Nucleus accumbens (tissue), 56 donors: Measurements from ENCODE around the gene SLC35C1.

Experiments
- DNase-seq, 56 donors: peaks; one replicate each; lab custom pipeline; 2025; lab: John Stamatoyannopoulos, UW

SLC35C1 gene

DNA sequence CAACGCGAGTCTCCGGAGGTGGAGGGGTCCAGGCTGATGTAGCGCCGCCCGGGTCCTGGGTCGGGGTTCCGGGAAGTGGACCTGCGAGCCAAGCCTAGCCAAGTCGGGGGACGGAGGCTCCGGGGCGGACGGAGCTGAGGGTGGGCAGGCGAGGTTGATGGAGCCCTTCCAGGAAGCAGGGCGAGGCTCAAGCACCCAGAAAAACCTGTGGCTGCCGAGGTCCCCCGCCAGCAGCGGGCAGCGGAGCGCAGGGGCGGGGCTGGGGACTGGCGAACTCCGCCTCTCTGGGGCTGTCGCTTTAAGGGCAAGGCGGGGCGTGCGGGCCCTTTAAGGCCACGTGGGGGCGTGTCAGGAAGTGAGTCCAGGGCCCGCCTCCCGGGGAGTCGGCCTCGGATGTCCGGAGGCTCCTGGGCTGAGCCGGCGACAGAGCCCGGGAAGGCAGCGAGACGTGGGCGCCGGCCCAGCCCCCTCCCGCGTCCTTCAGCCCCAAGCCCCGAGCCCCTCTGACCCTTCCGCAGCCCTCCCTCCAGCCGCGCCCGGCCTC lies at the start of gene SLC35C1:
SLC35C1 (plus strand) TSS at position 389 of the 544 bp plus-strand sequence. CDS start 653 bp downstream, outside the sequence.
- peak; percentile 35 to 98 (median 92) for DNase-seq

DNA sequence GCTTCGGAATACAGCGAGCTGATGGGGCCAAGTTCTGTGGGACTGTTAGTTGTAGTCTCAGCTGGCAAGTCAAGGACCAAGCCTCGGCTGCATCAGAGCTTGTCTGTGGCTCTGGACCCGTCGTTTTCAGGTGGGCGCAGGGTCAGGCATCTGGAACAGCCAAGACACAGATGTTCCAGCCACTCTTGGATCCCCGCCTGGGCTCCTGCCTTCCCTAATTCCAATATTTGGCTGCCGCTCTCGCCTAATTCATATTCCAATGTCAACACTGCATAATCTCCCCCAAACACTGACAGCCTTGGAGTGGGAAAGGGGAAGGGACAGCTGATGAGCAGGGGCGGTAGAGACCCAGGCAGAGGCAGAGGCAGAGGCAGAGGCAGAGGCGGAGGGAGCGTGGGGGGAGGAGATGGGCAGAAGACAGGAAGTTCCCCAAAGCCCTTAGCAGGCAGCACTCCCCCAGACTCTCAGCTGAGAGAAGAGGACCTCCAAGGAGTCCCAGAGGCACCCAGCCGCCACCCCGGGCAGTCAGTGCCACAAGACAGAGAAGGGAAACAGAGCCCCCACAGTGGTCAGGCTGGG lies 49.6 kb upstream of the SLC35C1 start:
- DNase-seq, result peak in 1 of 56 donors; percentile 3

DNA sequence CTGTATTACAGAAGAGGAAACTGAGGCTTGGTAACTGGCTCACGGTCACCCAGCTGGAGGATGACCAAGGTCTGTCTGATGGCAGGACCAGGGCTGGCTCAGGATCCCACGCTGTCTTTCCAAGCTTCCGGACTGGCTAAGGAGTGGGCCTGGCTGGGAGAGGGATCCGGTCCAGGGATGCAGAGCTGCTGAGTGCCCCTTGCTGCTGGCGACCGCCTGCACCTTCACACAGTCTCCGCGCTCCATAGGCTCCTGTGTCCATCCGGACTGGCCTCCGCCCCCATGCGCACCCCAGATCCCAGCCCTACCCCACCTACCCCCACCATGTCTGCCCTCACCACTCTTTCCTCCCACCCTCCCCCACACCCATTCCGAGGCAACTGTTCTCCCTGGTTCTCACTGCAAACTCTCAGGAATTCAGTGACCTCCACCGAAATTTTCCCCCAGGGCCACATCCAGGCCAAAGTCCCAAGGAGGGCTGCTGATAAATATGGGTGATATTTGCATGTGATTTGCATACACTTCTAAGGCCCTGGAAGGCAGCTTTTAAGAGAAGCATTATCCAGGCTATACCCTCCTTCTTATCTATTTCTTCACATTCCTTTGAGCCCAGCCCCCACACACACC lies 48.5 kb upstream of the SLC35C1 start:
- no peak for DNase-seq

DNA sequence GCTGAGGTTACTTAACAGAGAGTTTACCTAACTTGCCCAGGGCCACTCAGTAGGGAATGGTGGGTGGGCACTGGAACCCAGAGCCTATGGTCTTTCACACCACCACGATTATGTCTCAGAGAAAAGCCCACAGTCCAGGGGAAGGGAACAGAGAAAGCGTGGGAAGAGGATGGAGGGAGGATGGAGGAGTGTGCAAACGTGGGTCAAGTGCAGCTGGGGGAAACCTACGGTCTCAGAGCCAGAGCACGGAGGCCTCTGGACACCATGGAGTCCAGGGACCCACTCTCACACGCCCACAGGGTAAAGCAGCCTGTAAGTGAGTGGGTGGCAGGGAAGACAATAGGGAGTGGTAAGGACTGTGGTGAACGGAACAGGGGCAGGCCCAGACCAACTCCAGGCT lies 47.3 kb upstream of the SLC35C1 start:
- DNase-seq, result no peak

DNA sequence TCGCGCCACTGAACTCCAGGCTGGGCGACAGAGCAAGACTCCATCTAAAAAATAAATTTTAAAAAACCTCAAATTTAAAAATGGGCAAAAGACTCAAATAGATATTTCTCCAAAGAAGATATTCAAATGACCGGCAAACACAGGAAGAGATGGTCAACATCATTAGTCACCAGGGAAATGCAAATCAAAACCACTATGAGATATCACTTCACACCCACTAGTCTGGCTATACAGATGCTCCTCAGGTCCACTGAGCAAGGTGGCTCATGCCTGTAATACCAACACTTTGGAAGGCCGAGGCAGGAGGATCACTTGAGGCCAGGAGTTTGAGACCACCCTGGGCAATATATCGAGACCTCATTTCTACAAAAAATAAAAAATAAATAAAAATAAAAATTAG lies 43.3 kb upstream of the SLC35C1 start:
- DNase-seq, result no peak

DNA sequence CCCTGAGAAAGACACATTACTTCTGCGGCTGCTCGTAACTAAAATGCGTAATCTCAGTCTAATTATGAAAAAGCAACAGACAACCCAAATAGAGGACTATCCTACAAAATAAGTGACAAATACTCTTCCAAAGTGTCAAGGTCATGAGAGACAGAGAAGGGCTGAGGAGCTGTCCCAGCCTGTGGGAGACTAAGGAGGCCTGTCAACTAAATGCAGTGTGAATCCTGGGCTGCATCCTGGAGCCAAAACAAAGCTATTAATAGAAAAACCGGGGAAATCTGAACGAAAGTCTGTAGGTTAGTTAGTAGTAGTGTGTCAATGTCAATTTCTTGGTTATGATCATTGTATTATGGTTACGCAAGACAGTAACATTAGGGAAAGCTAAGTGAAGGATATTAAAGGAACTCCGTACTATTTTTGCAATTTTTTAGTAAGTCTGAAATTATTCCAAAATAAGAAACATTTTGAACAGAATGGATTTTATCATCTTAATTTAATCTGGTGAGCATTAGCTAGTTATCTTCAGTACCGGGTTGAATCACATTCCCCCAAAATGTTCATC lies 39.8 kb upstream of the SLC35C1 start:
- DNase-seq, result no peak

DNA sequence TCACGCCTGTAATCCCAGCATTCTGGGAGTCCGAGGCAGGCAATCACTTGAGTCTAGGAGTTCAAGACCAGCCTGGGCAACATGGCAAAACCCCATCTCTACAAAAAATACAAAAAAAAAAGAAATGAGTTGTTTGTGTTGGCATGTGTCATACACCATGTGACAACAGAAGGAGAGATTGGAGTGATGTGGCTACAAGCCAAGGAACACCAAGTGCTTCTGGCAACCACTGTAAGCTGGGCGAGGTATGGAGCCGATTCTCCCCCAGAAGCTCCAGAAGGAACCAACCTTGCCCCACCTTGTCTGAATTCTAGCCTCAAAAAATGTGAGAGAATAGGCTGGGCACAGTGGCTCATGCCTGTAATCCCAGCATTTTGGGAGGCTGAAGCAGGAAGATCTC lies 39.1 kb upstream of the SLC35C1 start:
- no peak for DNase-seq

DNA sequence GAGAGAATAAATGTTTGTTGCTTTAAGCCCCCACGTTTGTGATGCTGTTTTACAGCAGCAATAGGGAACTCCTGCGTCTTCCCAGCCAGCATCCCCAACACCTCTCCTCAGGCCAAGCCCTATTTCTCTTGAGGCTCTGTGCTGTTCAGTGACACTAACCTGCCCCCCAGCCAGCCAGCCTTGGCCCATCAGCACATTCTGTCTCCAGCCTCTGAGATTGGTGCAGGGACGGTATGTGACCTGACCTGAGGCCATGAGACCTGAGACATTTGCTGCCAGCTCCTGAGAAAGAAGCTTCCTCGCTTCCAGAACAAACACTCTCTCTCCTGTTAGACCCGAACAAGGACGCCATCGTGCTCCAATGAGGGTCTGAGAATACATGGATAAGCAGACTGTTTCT lies 38.5 kb upstream of the SLC35C1 start:
- no peak for DNase-seq

DNA sequence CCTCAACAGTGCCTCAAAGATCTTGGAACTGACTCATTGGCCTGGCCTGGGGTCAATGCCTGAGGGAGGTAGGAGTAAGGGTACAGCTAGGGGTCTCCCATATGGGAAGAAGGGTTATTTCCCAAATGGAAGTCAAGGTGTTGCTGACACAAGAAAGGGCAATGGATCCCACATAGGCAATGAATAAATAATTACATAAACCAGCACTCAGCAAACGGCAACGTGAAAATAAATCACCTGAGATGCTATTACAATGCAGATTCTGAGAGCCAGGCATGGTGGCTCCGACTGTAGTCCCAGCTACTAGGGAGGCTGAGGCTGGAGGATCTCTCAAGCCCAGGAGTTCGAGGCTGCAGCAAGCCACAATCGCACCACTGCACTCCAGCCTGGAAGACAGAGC lies 36.5 kb upstream of the SLC35C1 start:
- DNase-seq, result no peak

DNA sequence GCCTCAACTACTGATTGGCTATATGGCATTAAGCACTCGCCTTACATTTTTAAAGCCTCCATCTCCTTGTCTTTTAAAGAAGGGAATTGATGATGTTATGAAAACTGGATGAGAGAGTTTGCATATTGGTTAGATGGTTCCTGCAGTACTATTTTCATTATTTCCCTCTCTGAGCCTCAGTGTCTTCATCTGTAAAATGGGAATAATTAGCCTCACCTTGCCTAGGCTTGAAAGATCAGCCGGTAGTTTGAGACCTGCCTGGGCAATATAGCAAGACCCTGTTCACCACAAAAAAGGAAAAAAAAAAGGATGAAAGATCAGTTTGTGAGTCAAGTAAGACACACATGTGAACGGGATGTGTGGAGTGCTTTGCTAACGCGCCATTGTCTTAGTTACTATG lies 35.0 kb upstream of the SLC35C1 start:
- no peak for DNase-seq

DNA sequence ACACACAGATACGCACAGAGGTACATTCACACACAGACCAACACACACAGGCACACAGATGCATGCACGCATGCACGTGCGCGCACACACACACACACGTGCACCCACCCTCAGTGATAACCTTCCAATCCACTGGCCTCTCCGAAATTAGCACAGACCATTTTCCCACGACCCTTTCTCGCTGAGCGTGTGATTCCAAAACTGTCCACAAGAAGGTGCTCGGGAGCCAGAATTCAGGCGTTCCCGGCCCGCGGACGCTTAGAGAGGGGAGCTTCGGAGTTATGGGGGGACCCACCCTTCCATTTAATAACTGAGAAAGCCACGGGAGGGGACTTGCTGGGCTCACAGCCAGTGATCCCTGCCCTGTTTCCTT lies 33.8 kb upstream of the SLC35C1 start:
- peak in 43 of 56 donors; percentile 14 to 82 (median 54) for DNase-seq

DNA sequence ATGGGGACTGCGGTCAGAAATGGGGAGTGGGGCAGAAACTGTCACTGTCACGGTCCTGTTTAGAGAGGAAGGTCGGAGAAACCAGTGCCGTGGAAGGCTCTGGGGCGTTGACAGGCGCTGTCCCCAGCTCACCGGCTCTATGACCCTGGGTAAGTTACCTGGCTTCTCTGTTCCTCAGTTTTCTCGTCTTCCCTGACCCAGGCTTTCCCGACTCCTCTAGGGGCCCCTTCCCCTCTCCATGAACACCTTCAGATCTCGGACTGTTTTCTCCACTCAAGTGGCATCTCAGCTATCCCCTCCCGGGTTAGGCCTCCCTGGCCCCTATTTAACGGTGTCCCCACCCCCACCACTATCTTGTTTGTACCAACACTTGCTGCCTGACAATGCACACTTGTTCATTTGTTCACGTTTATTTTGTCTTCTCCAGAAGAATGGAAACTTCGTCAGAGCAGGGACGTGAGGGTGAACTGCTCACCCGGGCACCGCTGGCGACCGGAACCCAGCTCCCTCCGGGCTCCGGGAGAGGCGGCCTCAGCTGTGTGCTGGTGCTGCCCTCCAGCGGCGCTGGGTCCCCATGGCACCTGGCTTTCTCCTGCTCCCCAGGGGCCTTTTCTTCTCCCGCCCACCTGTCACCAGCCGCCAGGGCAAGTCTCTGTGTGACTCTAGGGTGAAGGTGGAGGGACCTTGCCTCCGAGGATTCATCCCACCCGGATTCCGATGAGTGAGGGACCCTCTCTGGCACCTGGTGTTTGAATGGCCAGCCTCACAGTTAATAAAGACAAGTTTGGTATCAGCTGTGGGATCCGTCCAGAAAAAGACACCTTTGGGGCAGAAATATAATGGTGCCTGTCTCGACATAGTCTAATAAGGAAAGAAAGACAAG lies 33.1 kb upstream of the SLC35C1 start:
- DNase-seq, result peak in 53 of 56 donors; percentile 29 to 88 (median 69)

DNA sequence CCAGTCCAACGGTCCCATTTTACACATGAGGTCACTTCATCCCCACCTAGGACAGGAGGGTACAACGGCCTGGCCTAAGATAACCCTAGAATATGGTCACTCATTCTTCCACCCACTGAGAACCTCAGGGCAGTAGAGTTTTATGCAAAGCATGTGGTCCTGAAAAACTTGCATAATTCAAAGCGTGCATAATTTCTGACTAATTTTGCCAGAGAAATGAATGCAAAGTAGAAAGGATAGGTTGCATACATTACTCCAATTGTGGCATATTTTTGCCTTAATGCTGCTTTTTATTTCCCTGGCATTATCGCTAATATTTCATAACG lies 32.5 kb upstream of the SLC35C1 start:
- DNase-seq, result no peak

DNA sequence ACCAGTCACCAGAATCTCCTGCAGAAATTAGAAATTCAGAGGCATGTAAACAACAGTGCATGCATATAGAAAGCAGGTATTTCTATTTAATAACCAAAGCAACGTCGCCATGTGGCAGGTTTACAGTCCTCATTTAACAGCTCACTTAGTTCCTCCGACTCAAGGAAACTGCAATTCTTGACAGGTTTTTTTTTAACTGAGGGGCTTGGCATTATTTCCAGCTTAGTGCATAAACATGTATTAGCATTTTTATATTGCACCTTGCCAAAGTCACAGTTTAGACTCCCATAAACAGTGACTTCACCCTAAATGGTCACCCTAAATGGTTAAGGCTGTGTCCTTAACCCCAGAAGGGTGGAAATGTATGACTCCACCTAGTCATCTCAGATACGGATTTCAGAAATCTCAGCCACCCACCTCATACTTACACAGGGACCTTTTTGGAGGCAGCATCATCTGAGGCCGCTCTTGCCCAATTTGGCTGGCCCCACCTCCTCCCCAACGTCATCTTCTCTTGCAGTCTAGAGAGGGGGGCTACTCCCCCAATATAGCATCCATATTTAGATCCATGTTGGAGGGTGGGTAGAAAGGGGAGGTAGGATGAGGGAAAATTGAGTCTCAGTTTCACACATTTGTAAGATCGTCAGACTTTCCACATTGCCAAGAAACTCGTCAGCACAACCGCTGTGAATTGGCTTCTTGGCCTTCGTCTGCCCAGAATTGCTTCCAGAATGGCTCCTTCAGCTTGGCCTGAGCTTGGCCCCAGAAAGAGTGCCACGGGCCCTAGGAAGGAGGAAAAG lies 31.8 kb upstream of the SLC35C1 start:
- DNase-seq, result peak in 1 of 56 donors; percentile 3

DNA sequence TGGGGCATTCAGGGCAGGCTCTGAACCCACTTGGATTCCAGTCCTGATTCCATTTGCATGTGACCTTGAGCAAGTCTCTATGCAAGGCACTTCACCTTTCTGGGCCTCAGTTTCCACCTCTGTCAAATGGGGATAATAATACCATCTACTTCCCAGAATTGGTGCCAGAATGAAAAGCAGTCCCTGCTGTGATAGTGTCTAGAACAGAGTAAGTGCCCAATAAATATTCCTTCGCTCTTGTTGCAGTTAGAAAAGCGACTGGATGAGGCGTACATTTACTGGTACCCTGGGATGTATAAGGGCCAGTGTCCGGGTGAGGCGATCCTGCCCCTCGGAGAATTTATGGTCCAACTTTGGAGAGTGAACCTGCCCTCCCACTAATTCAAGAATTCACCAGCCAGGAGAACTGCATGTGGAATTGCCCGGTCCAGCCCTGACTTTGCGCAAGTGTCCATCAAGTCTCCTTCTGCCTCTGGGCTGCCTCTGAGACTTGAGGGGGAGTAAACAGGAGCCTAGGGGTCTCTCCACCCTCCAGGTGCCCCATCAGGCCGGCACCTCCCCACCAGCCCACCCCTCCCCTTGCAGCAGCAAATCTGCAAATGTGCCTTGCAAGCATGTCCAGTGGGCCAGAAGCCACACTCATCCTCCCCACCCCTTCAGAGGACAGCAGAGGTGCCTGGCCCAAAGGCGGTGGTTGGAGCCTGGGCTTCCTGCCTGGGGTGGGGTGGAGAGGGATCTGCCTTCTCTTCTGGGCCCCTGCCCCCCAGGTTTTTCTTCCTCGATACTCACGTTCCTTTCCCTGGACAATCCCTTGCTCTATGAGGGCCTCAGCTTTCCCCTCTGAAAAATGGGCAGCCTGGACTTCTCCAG lies 30.9 kb upstream of the SLC35C1 start:
- DNase-seq, result no peak

DNA sequence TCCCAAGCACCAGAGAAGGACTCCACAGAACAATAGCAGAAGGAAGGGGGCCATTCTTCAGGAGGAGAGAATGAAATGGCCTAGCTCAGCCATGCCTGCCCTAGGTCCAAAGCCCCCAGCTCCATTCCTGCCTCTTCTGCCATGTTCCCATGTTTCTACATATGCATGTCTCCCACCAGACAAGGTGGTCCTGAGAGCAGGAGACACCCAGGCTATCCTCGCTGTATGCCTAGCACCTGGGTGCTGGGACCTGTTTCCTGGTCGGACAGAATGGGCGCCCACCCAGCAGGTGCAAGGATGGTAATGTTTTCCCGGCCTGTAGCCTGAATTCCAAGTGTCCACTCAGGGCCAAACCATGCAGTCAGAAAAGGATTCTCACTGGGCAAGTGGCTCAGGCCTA lies 30.2 kb upstream of the SLC35C1 start:
- DNase-seq, result no peak

DNA sequence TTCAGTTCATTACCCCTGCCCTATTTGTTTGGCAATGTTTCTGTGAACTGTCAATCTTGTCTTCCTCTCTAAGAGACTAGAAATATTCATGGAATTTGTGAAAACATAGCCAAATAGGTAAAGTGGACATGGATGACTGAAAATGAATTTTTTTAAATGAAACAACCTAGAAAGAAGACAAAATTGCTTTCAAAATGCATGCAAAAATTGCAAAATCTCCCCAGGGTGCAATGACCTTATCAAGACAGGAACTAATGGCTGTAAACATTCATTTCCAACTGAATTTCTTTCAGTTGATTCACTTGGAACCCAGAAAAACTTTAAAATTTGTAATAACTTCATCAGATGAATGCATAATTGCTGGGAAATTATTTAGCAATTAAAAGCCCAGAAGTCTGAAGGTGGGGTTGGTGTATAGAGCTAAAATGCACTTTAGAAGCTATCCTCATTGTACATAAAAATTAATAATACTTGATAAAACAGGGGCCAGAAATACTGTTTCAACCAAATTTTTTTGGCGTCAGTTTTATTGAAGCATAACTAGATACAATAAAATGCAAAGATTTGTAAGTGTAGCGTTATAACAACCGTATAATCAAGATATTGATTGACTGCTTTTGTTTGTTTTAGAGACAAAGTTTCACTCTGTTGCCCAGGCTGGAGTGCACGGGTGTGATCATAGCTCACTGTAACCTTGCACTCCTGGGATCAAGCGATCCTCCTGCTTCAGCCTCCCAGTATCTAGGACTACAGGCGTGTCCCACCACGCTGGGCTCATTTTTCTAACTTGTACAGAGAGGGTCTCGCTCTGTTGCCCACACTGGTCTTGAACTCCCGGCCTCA lies 27.6 kb upstream of the SLC35C1 start:
- DNase-seq, result no peak

DNA sequence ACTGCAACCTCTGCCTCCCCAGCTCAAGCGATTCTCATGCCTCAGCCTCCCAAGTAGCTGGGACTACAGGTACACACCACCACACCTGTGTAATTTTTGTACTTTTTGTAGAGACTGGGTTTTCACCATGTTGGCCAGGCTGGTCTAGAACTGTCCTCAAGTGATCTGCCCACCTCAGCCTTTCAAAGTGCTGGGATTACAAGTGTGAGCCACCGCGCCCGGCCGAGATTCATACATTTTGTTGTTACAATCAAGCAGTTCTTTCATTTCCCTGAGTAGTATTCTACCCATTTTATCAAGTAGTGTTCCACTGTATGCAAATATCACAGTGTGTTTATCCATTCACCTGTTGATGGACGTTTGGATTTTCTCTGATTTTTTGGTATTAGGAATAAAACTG lies 26.6 kb upstream of the SLC35C1 start:
- no peak for DNase-seq
